ENCODE measurements around the gene FLT3LG. TPM values are rescaled to one million over a fixed set of nuclear protein-coding genes. Genes with fewer than 3 reads are reported as not detected.
"Not testable (repeated sequence)": the region's sequence is repeated elsewhere in the genome, so short reads cannot be mapped to it uniquely, and the experiment has no call there.

Gene FLT3LG
- total RNA-seq, 1 donor from 2014 or later, result 10.1 TPM

GRCh38 chr19:49442771-49443365 is 31.1 kb upstream of the FLT3LG start:
- Histone ChIP-seq H3K36me3 (no peaks in the 10 kb centered on the region), H3K27ac (peak overlapping the region; percentile 83), H3K27me3 (no peaks in the 10 kb centered on the region), H3K4me3 (peak overlapping the region; percentile 70 to 90), H3K4me1 (peaks cover 31% of the 10 kb centered on the region), H3K9me3 (no peaks in the 10 kb centered on the region)
- intact Hi-C loops (cut with DNase I), result loop anchor here (10.0 kb wide), 2 partner anchors 78 to 218 kb away; partner anchors contain the start of genes DKKL1 and TEAD2
- peak in 1 of 2 donors; percentile 97 for DNase-seq (ENCODE audit: extremely low spot score in 2 of 2)
- TF ChIP-seq CTCF (IDR thresholded peaks at IDR 0.05) (no peak), POLR2A (IDR thresholded peaks at IDR 0.05) (no peak), POLR2AphosphoS5 (IDR thresholded peaks at IDR 0.05; ENCODE audit: insufficient read depth in 1 of 2, low read depth in 1 of 2) (no peak)

GRCh38 chr19:49443366-49444099 is 30.5 kb upstream of the FLT3LG start:
- Histone ChIP-seq H3K4me1 (peaks cover 33% of the 10 kb centered on the region), H3K9me3 (no peaks in the 10 kb centered on the region), H3K4me3 (peak overlapping the region; percentile 70 to 90), H3K27ac (peak overlapping the region; percentile 83), H3K36me3 (no peaks in the 10 kb centered on the region), H3K27me3 (no peaks in the 10 kb centered on the region)
- DNase-seq (ENCODE audit: extremely low spot score in 2 of 2), result peak in 1 of 2 donors; percentile 94
- intact Hi-C loops (cut with DNase I), result loop anchor here (10.0 kb wide), 2 partner anchors 79 to 219 kb away; partner anchors contain the start of genes DKKL1 and TEAD2
- TF ChIP-seq POLR2A (IDR thresholded peaks at IDR 0.05) (peak in 1 of 2 donors; percentile 1), POLR2AphosphoS5 (IDR thresholded peaks at IDR 0.05; ENCODE audit: insufficient read depth in 1 of 2, low read depth in 1 of 2) (peak; percentile 77 to 86), CTCF (IDR thresholded peaks at IDR 0.05) (peak; percentile 80 to 94 (median 87))

GRCh38 chr19:49444100-49444700 is 29.8 kb upstream of the FLT3LG start:
- not testable (repeated sequence) for DNase-seq (ENCODE audit: extremely low spot score in 2 of 2); H3K9me3 ChIP-seq; H3K27me3 ChIP-seq; H3K36me3 ChIP-seq
- peak overlapping the region in 1 of 2 donors; percentile 70 for H3K4me3 ChIP-seq
- peaks cover 35% of the 10 kb centered on the region for H3K4me1 ChIP-seq
- H3K27ac ChIP-seq, result peak overlapping the region; percentile 83
- intact Hi-C loops (cut with DNase I), result loop anchor here (10.0 kb wide), 2 partner anchors 79 to 219 kb away; partner anchors contain the start of genes DKKL1 and TEAD2

- Histone ChIP-seq H3K4me1 (peaks cover 45% of the 10 kb centered on the region), H3K4me3 (no peak overlapping the region), H3K36me3 (peaks cover 0 to 10% of the 10 kb centered on the region in 2 donors), H3K9me3 (no peaks in the 10 kb centered on the region), H3K27me3 (no peaks in the 10 kb centered on the region), H3K27ac (no peak overlapping the region)
- intact Hi-C loops (cut with DNase I), result loop anchor here (10.0 kb wide), 2 partner anchors 81 to 221 kb away; partner anchors contain the start of genes DKKL1 and TEAD2
- no peak for DNase-seq (ENCODE audit: extremely low spot score in 2 of 2)
- TF ChIP-seq CTCF (IDR thresholded peaks at IDR 0.05), result no peak
- TF ChIP-seq POLR2A (IDR thresholded peaks at IDR 0.05), result no peak
- no peak for TF ChIP-seq POLR2AphosphoS5 (IDR thresholded peaks at IDR 0.05; ENCODE audit: insufficient read depth in 1 of 2, low read depth in 1 of 2)
These were observed 28.0 kb upstream of the FLT3LG start for GRCh38 chr19:49445997-49446396.

All from vagina (tissue), 2 donors.